GM18951 (cell line): Measurements from ENCODE around the gene SUGCT.

Experiments
- POLR2A ChIP-seq: IDR thresholded peaks from 4 replicates; pipeline ENCODE4 v1.6.1; 2011; ENCODE audit warnings: mild to moderate bottlenecking; ENCODE audit not compliant: insufficient read length, insufficient read depth; ENCODE audit errors: extremely low read depth
- in situ Hi-C: fragments of 300-500 bp; cut with MboI; formaldehyde crosslinking; loops from one replicate; pipeline ENCODE4 v1.12.0; 2022; ENCODE audit warnings: low sequenced_read_pairs, mixed read lengths, inconsistent platforms; ENCODE audit not compliant: unreplicated experiment

SUGCT gene

GRCh38 chr7:40782836-40783235 lies 648.0 kb downstream of the SUGCT start:
- no peak for TF ChIP-seq POLR2A
- in situ Hi-C loops = no loop called here

GRCh38 chr7:40784176-40784575 lies 649.4 kb downstream of the SUGCT start:
- in situ Hi-C loops = no loop called here
- no peak for TF ChIP-seq POLR2A

GRCh38 chr7:40786909-40787308 lies 652.1 kb downstream of the SUGCT start:
- no peak for TF ChIP-seq POLR2A
- in situ Hi-C loops = no loop called here

- TF ChIP-seq POLR2A = no peak
- in situ Hi-C loops = no loop called here
Observed at GRCh38 chr7:40793132-40793531, 658.3 kb downstream of the SUGCT start.

GRCh38 chr7:40795607-40796006 lies 660.8 kb downstream of the SUGCT start:
- in situ Hi-C loops = no loop called here
- TF ChIP-seq POLR2A = no peak

GRCh38 chr7:40796723-40797122 lies 661.9 kb downstream of the SUGCT start:
- no peak for TF ChIP-seq POLR2A
- in situ Hi-C loops = no loop called here

- in situ Hi-C loops = no loop called here
- TF ChIP-seq POLR2A = no peak
Observed at GRCh38 chr7:40798613-40799012, 663.8 kb downstream of the SUGCT start.

GRCh38 chr7:40799493-40800403 lies 664.9 kb downstream of the SUGCT start:
- in situ Hi-C loops = no loop called here
- no peak for TF ChIP-seq POLR2A

- in situ Hi-C loops = no loop called here
Observed at GRCh38 chr7:40800771-40801170, 666.0 kb downstream of the SUGCT start.

GRCh38 chr7:40802497-40802896 lies 667.7 kb downstream of the SUGCT start:
- in situ Hi-C loops = no loop called here
- no peak for TF ChIP-seq POLR2A

More at GRCh38 chr7:40800771-40801170, 666.0 kb downstream of the SUGCT start:
- TF ChIP-seq POLR2A = no peak

- in situ Hi-C loops = no loop called here
- TF ChIP-seq POLR2A = no peak
Observed at GRCh38 chr7:40804477-40805215, 669.8 kb downstream of the SUGCT start.

GRCh38 chr7:40805361-40805760 lies 670.6 kb downstream of the SUGCT start:
- in situ Hi-C loops = no loop called here
- no peak for TF ChIP-seq POLR2A

GRCh38 chr7:40808378-40808942 lies 673.7 kb downstream of the SUGCT start:
- in situ Hi-C loops = no loop called here
- no peak for TF ChIP-seq POLR2A
